Activated CD4-positive, alpha-beta T cell treated with anti-CD3 and anti-CD28 coated beads for 4 hours (primary cell): Measurements from ENCODE around the gene OCA2.
"Not testable (repeated sequence)": the region's sequence is repeated elsewhere in the genome, so short reads cannot be mapped to it uniquely, and the experiment has no call there.

ENCODE experiments used
- DNase-seq, 2 donors: peaks; one replicate each; pipeline ENCODE4 v3.0.0-alpha.2; 2020

Gene OCA2

DNA sequence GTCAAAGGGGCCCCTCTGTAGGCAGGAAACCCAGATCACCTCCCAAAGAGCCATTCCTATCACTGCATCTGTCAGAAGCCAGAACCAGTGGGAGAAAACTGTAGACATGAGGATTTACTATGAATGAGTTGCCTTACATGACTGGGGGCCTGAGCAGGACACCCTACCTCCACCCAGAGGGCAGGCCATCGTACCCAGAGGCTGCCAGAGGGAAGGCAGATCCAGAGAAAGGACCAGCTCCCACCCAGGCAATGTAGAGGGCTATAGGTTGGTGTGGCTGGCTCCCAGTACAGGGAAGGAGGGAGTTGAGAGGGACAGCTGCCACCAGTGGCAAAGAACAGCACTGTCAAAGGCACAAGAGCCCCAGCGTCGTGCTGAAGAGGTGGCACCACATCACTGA, 233.2 kb downstream of the OCA2 start:
- no peak for DNase-seq

DNA sequence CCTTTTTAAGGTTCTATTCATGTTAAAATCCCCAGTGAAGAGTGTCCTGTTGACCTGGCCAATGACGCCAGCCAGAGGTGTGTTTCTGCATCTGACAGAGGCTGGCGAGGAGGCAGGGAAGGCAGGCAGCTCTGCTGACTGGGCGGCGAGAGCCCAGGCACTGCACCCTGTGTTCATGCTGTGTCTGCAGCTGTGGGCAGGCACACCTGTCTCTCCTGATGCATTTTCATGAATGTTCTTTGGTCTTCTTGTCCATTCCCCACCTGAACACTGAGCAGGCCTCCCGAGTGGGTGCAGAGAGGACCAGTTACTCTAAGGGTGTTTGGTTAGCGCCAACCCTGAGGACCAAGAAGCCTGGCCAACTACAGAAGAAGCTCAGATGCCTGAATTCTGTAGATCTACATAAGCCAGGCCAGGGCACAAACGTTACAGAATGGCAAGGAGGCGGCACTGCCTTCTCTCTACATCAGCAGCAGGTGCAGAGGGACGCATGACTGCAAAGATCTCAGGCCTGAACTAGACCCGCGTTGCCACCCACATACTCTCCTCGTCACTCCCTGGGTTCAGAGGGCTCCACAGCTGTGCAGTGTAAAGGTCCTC, 233.7 kb downstream of the OCA2 start:
- no peak for DNase-seq

DNA sequence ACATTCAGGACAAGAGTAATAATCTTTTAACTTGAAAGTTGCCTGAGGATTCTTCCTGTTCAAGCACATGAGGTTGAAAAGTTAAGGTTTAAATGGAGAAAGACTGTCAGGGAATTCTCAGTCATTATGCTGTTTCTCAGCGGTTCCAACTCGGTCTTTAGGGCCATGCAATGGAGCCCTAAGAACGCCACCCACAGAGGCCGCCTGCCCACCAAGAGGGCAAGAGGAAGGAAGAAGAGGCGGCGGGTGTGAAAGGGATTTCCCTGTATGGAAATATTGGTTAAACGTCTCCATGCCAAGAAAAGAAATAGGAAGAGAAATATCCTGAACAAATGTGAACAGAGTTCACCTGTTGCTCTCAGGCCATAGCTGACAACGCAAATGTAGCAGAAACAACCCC, 234.4 kb downstream of the OCA2 start:
- DNase-seq: no peak

DNA sequence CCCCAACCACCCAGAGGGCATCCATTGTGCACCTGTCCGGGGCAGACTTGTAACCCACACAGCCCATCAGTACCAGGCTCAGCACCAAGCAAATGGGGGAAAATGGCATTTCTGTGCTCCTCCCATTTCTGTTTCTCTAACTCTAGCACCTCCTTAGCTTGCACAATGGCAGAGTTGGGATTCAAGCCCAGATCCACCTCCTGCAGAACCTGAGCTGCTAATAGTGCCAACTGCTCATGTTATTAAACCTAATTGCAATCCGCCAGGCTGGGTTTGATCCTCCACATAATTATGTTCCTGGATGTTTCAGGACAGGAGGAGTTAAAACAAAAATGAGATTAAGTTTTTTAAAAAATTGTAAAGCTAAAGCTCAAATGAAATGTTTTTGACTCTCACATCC, 235.0 kb downstream of the OCA2 start:
- no peak for DNase-seq

DNA sequence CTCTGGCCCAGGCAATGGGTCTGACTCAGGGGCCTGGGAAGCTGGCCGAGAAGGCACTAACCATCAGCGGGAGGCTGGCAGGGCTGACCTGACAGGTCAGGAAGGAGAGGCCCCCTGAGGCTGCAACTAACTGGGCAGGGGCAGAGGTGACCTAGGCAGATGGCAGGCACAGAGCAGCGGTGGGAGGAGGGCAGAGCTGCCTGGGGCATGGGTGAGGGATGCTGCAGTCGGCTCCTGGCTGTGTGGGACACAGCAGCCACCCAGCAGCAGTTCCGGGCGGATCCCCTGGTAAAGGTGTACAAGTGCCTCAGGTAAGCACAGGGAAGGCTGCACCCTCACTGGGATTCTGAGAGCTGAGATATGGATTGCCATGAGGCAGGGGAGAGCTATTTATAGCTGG, 236.1 kb downstream of the OCA2 start:
- DNase-seq: no peak

DNA sequence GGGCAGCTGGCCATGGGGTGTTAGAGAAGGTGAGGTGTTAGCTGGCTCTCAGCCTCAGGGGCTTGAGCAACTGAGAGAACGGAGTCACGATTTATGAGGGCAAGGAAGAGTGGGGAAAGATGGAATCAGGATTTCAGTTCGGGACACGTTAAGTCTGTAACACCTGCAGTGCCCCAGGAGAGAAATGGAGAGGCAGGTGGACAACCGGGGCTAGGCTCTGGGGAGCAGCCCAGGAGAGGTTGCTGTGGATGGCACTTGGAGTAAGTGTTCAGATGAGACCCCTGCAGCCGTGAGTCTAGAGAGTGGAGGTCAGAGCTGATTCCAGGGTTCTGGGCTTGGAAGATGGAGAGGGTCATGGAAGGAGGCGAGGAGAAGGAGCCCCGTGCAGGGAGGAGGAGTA, 237.9 kb downstream of the OCA2 start:
- DNase-seq: no peak

DNA sequence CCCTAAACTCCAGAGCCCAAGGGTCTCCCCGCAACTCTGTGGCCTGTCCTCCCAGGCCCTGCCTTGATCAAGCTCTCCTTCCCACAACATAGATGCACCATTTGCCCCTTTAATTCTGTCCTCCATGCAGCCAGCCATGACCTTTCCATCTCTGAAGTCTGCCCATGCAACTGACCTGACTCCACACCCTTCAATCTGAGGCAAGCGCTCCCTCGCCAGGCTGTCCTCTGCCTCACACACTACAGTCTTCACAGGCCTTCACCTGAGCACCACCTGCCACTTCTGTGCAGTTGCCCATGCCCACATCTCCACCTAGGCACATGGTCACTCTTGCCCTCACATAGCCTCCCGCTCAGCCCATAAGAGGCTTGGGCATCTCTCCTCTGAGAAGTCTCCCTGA, 244.0 kb downstream of the OCA2 start:
- no peak for DNase-seq

DNA sequence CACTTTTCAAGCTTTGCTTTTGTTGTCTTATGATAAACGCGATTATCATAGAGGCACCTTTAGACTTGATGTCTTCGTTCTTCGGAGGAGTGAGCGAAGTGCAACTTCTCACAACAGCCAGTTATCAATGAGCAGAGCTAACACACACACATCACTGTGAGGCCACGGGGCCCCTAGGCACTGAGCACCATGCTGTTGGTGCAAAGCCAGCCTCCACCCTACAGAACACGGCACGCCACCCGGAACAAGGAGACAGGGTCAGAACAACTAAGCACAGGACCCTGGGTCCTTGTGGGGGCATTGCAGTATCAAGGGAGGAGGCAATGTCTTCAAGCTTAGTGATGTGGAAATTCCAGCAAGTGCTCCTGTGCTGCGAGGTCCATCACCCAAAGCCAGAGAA, 244.5 kb downstream of the OCA2 start:
- no peak for DNase-seq

DNA sequence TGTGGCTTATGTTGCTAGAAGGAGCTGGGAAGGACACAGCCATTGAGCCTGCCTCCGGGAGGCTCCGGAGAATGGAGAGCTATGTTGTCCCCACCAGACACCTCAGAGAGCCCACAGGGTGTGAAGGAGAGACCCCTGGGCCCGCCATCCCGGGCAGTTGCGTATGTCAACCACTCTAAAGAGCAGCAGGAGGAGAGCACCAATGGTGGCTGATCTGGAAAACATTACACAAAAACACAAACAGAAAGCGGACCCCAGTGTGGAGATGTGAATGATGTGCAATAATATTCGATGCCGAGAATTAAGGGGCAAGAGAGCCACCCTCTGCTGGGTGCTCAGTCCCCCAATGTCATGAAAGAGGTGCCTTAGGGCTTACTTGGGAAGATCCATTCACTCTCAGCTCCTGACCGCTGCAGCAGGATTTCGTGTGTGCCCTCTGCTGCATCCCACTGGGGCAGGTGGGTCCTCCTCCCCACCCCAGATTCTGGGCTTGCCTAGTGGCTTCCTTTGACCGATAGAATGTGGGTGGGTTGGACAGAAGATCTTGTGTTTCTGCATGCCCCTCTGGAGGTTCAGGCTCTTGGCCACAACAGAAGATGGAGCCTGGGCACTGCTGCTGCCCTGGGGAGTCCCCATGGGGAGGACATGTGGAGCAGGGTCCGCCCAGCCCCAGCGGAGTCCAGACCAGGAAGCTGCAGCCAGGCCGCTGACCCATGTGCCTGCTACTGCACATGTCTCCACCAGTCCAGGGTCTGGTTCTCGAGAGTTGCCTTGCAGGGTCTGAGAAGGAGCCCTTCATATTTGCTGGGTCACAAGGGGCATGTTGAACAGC, 245.3 kb downstream of the OCA2 start:
- DNase-seq: no peak

DNA sequence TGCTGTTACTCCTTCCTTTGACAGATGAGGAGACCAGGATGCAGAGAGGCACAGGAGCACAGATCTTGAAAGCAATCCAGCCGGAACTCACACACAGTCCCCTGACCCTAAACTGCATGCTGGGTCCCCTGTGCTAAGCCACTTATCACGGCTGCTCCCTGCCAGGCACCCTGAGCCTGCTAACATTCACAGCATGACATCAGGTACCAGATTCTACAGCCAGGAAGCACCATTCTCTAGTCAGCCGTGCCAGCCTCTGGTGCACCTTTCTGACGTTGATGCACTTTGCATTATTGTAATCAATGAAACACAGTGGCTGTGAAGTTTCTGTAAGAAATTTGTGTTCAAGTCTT, 247.3 kb downstream of the OCA2 start:
- no peak for DNase-seq

DNA sequence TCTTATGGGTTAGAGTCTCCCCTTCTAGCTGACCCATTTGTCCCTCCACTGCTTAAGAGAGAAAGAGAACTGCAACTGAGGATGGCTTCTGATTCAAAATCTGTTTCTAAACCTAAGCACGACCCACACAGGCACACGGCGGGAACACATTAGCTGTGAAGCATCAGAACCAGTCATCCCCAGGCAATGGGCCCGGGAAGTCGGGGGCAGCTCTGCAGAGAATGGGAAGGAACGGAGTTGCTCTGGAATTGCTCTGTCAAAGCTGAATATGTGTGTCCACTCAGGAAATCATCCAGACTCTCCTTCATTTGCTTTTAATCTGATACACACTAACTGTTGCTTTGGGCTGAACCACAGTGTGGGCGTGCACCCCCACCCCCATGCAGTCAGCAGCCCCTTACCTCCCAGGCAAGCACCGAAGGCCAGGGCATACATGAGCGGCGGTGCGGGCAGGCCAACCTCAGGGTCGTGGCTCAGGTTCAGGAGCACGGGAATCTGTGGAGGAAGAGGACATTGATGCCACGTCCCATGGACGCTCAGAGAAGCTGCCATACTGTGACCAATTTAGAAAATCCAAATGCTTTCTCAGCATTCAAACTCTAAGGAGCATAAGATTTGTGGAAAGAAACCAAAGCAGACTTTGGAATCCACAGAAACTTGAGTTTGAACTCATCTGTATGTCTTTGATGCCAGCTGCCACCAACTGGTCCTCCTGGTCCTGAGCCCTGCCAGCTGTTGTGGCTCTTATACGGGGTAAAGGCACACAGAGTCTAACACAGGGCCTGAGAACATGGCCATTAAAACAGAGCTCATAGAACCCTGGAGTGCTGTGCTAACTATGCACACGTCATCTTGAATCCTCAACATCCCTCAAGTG, 247.9 kb downstream of the OCA2 start:
- no peak for DNase-seq

DNA sequence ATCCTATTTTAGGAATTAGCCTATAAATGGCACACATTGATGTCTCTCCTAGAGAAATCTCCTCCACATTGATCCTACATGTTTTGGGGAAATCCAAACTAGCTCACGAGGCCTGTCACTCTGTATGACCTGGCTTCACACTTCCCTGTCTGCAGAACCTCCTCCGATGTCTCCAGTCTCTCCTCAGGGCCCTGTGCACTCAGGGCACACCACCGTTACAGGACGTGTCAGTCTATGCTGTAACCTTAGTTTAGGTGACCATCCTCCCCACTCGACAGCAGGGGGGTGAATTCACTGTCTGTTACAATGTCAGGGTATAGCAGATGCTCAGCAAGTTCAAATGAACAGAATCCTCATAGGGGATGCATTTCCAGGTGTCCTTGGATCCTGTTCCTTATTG, 249.1 kb downstream of the OCA2 start:
- no peak for DNase-seq

DNA sequence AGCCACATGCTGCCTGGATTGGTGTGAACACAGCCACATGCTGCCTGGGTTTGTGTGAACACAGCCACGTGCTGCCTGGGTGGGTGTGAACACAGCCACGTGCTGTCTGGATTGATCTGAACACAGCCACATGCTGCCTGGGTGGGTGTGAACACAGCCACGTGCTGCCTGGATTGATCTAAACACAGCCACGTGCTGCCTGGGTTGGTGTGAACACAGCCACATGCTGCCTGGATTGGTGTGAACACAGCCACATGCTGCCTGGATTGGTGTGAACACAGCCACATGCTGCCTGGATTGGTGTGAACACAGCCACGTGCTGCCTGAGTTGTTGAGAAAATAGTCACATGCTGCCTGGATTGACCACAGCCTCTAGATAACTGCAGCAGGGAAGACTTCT, 250.2 kb downstream of the OCA2 start:
- not testable (repeated sequence) for DNase-seq

DNA sequence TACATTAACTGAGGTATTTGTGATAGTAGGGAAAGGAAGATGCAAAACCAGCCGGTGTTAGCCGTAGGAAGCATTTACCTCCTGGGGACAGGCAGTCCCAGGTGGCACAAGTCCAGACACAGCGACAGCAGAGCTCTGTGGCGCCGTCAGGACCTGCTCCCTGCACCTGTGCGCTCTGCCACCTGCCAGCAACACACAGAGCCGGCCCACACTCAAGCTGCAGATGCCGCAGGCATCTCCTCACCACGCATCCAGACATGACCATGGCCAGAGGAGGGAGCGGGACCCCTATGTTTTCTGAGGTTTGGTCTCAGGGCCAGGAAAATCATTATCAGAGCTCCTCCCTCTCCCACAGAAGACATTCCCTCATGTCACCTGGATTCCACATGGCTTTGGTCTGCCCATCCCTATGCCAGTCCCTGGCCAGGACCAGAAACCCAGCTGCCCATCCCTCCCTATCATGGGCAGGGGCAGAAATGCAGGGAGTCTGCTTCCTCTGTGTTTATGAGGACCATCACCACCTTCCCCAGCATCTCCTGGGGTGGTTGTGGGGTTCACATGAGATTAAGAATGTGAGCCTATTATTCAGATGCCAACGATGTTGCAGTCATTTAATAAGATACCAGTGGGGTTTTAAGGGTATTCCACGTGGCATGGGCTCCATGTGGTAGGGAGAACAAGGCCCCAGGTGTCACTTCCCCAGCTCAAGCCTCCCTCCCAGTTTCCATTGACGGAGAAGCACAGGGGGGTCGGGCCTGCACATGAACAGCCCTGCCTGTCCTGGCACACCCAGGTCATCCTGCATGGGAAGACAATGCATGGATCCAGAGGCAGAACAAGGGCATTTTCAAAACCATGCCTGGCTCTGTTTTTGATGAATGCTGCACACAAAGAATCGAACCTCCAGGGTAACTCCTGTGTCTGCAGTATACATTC, 251.1 kb downstream of the OCA2 start:
- DNase-seq: no peak

DNA sequence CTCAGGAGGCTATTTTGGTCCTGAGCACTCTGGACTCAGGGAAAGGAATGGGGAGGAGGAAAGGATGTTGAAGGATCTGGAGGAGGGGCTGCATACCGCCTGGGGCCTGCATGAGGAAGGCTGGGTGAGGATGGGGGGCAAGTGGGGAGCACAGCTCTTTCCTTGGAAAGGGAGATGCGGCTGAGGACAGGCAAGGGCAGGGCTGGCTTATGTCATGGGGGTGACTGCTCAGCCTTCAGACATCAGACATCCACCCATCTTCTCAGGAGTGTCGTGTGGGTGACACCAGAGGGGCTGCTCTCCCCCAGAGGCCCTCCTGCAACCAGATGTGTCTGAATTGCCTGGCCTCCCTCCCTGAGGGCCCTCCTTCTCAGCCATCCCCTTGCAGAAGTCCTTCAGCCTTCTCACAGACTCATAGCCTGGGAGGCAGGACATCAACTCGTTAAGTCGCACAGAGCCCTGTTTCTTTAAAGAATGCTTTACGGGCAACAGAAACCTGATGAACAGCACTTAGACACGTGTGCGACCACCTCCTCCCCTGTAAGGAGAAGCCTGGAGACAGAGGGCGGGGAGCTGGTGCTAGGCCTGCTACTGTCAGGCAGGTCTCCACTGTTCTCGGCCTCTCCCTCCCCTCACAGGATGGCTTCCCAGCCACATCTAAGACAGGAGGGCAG, 252.3 kb downstream of the OCA2 start:
- DNase-seq: no peak

DNA sequence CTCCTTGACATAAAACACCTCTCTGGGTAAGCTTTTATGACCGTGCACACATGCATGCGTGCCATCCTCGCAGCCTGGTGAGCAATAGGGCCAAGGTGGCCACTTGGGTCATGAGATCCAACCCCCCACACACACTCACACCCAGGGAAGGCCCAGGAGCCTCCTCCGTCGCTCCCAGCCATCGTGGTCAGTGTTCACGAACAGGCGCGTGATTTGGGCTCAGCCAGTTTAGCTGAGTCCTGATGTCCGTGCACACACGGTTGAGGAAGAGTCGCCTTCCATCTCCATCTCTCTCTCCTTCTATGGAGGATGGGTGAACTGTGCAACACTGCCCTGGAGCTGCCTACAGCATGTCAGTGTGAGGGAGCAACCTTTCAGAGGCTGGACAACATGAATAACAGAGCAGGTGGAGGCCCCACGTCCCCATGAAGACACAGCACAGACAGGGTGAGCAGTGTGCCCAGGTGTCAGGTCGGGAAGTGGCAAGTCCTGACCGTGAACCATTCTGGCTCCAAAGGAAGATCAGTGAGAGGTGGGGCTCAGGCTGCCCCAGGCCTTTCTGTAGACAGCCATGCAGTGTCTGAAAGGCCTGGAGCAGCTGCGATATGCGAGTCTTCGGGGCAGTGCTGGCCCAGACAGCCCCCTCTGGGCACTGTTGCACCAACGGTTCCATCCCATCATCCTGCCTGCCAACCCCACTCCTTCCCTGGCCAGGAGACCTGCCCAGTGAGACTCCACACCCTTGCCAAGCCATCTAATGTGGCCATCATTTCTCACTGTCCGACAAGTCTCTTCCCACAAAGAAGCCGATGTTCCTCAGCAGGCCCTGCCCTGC, 253.4 kb downstream of the OCA2 start:
- DNase-seq: no peak

DNA sequence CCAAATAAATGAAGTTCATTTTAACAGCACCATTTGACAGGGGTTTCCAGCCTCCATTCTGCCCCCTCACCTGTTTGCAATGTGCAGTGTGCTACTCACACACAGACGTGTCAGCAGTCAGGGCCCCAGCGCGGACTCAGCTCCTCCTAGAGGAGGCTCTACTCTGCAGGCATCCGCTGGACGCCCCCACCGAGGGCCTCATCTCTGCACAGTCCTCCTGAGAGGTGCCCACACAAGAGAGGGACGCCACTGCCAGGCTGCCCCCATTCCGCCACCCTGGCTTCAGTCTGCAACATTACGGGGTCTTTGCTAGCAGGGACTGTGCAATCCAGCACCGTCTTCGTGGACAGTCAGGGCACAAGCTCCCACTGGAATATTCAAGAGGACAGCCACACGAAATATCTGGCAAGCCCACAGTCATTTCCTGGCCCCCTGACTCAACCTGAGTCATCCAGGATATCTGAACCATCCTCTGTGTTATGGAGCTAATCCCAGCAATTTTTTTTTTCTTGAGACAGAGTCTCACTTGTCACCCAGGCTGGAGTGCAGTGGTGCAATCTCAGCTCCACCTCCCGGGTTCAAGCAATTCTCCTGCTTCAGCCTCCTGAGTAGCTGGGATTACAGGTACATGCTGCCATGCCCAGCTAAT, 255.0 kb downstream of the OCA2 start:
- DNase-seq: no peak

DNA sequence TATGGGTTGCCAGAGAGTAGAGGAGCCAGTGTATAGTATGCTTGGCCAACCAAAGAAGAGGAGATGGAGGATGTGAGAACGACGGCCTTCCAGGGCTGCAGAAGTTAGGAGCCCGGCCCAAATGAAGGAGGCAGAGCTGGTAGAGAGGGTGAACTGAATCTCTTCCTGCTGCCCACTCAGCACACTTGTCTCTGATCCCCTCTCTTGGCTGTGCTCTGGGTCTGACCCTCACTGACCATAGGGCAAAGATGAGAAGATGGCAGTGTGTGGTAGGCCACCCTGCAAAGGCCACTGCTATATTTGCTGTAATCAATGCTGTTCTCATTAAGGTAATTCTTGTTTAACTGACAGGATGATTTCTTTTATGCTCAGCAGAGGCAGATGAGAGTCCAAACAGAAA, 256.0 kb downstream of the OCA2 start:
- DNase-seq: no peak

DNA sequence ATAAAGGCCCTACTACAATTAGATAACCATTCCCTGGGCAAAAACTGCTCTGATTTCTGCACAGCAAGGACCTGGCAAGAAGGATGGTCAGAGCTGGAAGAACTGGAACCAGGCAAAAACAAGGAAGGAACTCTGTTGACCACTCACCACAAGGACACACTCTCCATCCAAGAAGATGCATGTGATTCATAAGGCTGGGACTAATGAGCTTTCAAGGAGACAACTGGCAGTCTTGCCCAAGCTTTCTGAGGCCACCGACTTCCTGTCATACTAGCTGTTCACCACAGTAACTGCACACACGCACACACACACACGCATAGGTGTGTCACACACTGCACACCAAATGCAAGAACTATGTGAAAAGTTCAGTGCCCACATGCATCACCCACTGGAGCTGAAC, 256.6 kb downstream of the OCA2 start:
- DNase-seq: no peak

DNA sequence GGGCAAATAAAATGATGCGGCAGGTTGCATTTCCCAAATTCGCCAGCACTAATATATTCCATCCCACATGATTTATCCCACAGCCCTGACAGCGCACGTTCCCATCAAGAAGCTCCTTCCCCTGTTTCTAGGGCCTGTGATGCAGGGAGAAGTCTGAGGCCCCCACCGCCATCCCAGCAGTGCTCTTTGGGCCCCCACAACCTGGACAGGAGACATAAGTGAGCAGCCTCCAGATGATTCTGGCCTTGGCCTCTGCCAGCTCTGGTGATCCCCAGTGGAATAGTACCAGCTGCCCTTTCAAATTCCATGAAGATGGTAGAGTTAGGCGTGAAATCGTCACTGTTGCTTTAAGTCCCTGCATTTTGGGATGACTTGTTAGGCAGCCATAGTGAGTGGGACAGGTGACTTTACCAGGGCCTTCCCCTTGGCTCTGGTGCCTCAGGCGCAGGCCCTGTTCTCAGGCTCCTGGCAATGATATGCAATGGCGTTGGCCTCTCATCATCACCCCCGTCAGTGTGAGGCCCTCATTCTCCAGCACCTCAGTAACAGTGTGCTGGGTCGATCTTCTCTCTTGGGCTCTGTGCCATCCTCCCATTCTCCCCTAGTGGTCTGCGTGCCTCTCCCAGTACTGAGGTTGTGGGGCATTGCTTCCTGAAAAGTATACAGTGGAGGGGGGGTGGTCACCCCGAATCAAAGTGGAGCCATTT, 263.7 kb downstream of the OCA2 start:
- DNase-seq: no peak
